A549 (cell line): Measurements from ENCODE around the gene HSD17B1. TPM values are rescaled to one million over a fixed set of nuclear protein-coding genes. Genes with fewer than 3 reads are reported as not detected.

ENCODE experiments used
- ATOH8 ChIP-seq: fragments of 250-450 bp; sonication (Bioruptor Pico); IDR thresholded peaks from 2 replicates; pipeline ENCODE4 v1.5.0; 2020; ENCODE audit warnings: low read depth, mild to moderate bottlenecking, moderate library complexity
- BHLHE40 ChIP-seq: IDR thresholded peaks from 2 replicates; pipeline ENCODE4 v1.6.1; 2012; ENCODE audit warnings: low read depth, low read length, inconsistent platforms
- CBX8 ChIP-seq: fragments of 200-600 bp; sonication (generic); IDR thresholded peaks from 2 replicates; pipeline ENCODE4 v1.6.1; 2016
- CEBPB ChIP-seq, 2 experiments: fragments of >200 bp in 1 of 2; sonication (Bioruptor Twin) in 1 of 2; formaldehyde crosslinking in 1 of 2; IDR thresholded peaks; 2 replicates each; pipeline ENCODE4 v1.6.1; 2012 to 2016
- CHD2 ChIP-seq: fragments of 150-350 bp; IDR thresholded peaks from 2 replicates; pipeline ENCODE4 v1.6.1; 2014; ENCODE audit warnings: low read length; ENCODE audit not compliant: partially characterized antibody
- E2F6 ChIP-seq: IDR thresholded peaks from 2 replicates; pipeline ENCODE4 v1.6.1; 2012; ENCODE audit warnings: low read depth, borderline replicate concordance
- ESRRA ChIP-seq: fragments of 150-350 bp; IDR thresholded peaks from 2 replicates; pipeline ENCODE4 v1.6.1; 2014; ENCODE audit warnings: mild to moderate bottlenecking, low read length, borderline replicate concordance
- FOSB ChIP-seq: fragments of 250-450 bp; sonication (Bioruptor Pico); IDR thresholded peaks from 2 replicates; pipeline ENCODE4 v1.5.0; 2020; ENCODE audit warnings: mild to moderate bottlenecking, moderate library complexity
- FOSL2 ChIP-seq, 2 experiments: fragments of 450-650 bp in 1 of 2; fragments of >200 bp in 1 of 2; sonication (Bioruptor Twin) in 1 of 2; formaldehyde crosslinking; IDR thresholded peaks; 2 replicates each; pipeline versions ENCODE4 v1.5.0 to v1.6.1; 2016 to 2020; ENCODE audit warnings: mild to moderate bottlenecking in 1 of 2, moderate library complexity in 1 of 2
- FOXS1 ChIP-seq: fragments of 250-450 bp; sonication (Bioruptor Pico); IDR thresholded peaks from 2 replicates; pipeline ENCODE4 v1.5.0; 2020; ENCODE audit warnings: mild to moderate bottlenecking, moderate library complexity
- GATA3 ChIP-seq: IDR thresholded peaks from 2 replicates; pipeline ENCODE4 v1.6.1; 2012; ENCODE audit warnings: borderline replicate concordance
- HDAC2 ChIP-seq: fragments of 200-600 bp; sonication (generic); IDR thresholded peaks from 2 replicates; pipeline ENCODE4 v1.6.1; 2016
- HEYL ChIP-seq: fragments of 250-450 bp; sonication (Bioruptor Pico); IDR thresholded peaks from 2 replicates; pipeline ENCODE4 v1.8.0; 2021; ENCODE audit warnings: mild to moderate bottlenecking, moderate library complexity
- HMGXB4 ChIP-seq: fragments of 250-450 bp; sonication (Bioruptor Pico); IDR thresholded peaks from 2 replicates; pipeline ENCODE4 v1.5.0; 2021; ENCODE audit warnings: mild to moderate bottlenecking, moderate library complexity, borderline replicate concordance
- JUNB ChIP-seq: fragments of >200 bp; sonication (Bioruptor Twin); formaldehyde crosslinking; IDR thresholded peaks from 2 replicates; pipeline ENCODE4 v1.6.1; 2016
- KDM1A ChIP-seq: fragments of 200-600 bp; sonication (generic); IDR thresholded peaks from 2 replicates; pipeline ENCODE4 v1.6.1; 2016; ENCODE audit warnings: low read depth, mild to moderate bottlenecking
- KDM5A ChIP-seq: fragments of 200-600 bp; sonication (generic); IDR thresholded peaks from 2 replicates; pipeline ENCODE4 v1.6.1; 2016; ENCODE audit warnings: antibody characterized with exemption, mild to moderate bottlenecking
- MAFK ChIP-seq: fragments of 450-650 bp; IDR thresholded peaks from 2 replicates; pipeline ENCODE4 v1.6.1; 2014; ENCODE audit not compliant: partially characterized antibody
- MYC ChIP-seq: IDR thresholded peaks from 2 replicates; pipeline ENCODE4 v1.6.1; 2012; ENCODE audit warnings: mild to moderate bottlenecking, inconsistent platforms, low read length, improper control_type of control experiment, borderline replicate concordance
- NPAS2 ChIP-seq: fragments of 250-450 bp; sonication (Bioruptor Pico); IDR thresholded peaks from 2 replicates; pipeline ENCODE4 v1.8.0; 2022; ENCODE audit warnings: mild to moderate bottlenecking, moderate library complexity, borderline replicate concordance
- PHF8 ChIP-seq: fragments of 200-600 bp; sonication (generic); IDR thresholded peaks from 2 replicates; pipeline ENCODE4 v1.6.1; 2016; ENCODE audit warnings: low read depth, mild to moderate bottlenecking, antibody characterized with exemption, moderate library complexity, borderline replicate concordance
- POLR2A ChIP-seq: IDR thresholded peaks from 2 replicates; pipeline ENCODE4 v1.6.1; 2012; ENCODE audit warnings: mild to moderate bottlenecking, low read length
- POLR2AphosphoS2 ChIP-seq: conservative IDR thresholded peaks from 2 replicates; pipeline ENCODE4 v1.6.1; 2012; ENCODE audit warnings: low read length, improper control_type of control experiment, inconsistent platforms
- RAD21 ChIP-seq, 2 experiments: fragments of >200 bp in 1 of 2; sonication (Bioruptor Twin) in 1 of 2; formaldehyde crosslinking in 1 of 2; IDR thresholded peaks in 1 of 2; conservative IDR thresholded peaks in 1 of 2; 2 replicates in 1 of 2; 3 replicates in 1 of 2; pipeline ENCODE4 v1.6.1; 2012 to 2018; ENCODE audit warnings: inconsistent platforms in 1 of 2
- RARB ChIP-seq: fragments of 250-450 bp; sonication (Bioruptor Pico); IDR thresholded peaks from 2 replicates; pipeline ENCODE4 v1.8.0; 2021; ENCODE audit warnings: mild to moderate bottlenecking, moderate library complexity
- RCOR1 ChIP-seq: fragments of 150-350 bp; IDR thresholded peaks from 2 replicates; pipeline ENCODE4 v1.6.1; 2014; ENCODE audit warnings: antibody characterized with exemption, low read length, low read depth
- RFX5 ChIP-seq: fragments of 450-650 bp; IDR thresholded peaks from 2 replicates; pipeline ENCODE4 v1.7.1; 2014; ENCODE audit warnings: antibody characterized with exemption, mild to moderate bottlenecking, moderate library complexity
- RNF2 ChIP-seq: fragments of 200-600 bp; sonication (generic); IDR thresholded peaks from 2 replicates; pipeline ENCODE4 v1.6.1; 2016; ENCODE audit warnings: low read depth, mild to moderate bottlenecking, antibody characterized with exemption, moderate library complexity, borderline replicate concordance
- SMC3 ChIP-seq: fragments of >200 bp; sonication (Bioruptor Twin); formaldehyde crosslinking; IDR thresholded peaks from 3 replicates; pipeline ENCODE4 v1.6.1; 2018; ENCODE audit warnings: inconsistent platforms
- SREBF2 ChIP-seq: fragments of 450-650 bp; IDR thresholded peaks from 2 replicates; pipeline ENCODE4 v1.6.1; 2014; ENCODE audit warnings: mild to moderate bottlenecking, moderate library complexity
- TP53 ChIP-seq: fragments of 250-450 bp; sonication (Bioruptor Pico); IDR thresholded peaks from 2 replicates; pipeline ENCODE4 v1.5.0; 2021; ENCODE audit warnings: mild to moderate bottlenecking, moderate library complexity
- USF2 ChIP-seq: fragments of 450-650 bp; IDR thresholded peaks from 2 replicates; pipeline ENCODE4 v1.6.1; 2014; ENCODE audit warnings: antibody characterized with exemption
- ZFP36 ChIP-seq: fragments of 450-650 bp; IDR thresholded peaks from 2 replicates; pipeline ENCODE4 v1.6.1; 2014; ENCODE audit warnings: borderline replicate concordance; ENCODE audit not compliant: partially characterized antibody
- ZSCAN20 ChIP-seq: fragments of 250-450 bp; sonication (Bioruptor Pico); IDR thresholded peaks from 2 replicates; pipeline ENCODE4 v1.8.0; 2022; ENCODE audit warnings: mild to moderate bottlenecking, moderate library complexity
- polyA plus RNA-seq, 4 experiments: library from polyadenylated mRNA; depleted of rRNA in 3 of 4; stranded (reverse); fragments of >200 nt; fragmentation: RNase III in 1 of 4; extraction: RNeasy Plus Mini Kit Qiagen cat#74134 plus additional on column Dnase treatment in 1 of 4; gene quantifications; 2 replicates in 3 of 4; 3 replicates in 1 of 4; pipeline ENCODE4 v1.2.3, GENCODE V29; 2011 to 2017
- TF ChIP-seq, protein P1 (sequence below): IDR thresholded peaks from 2 replicates; pipeline ENCODE4 v1.6.1; 2012
- TF ChIP-seq, protein P2 (sequence below): IDR thresholded peaks from 2 replicates; pipeline ENCODE4 v1.6.1; 2012
- TF ChIP-seq, protein P3 (sequence below): fragments of >200 bp; sonication (Bioruptor Twin); formaldehyde crosslinking; IDR thresholded peaks from 3 replicates; pipeline ENCODE4 v1.6.1; 2016

Gene HSD17B1
- polyA plus RNA-seq, 2 of the 4 experiments (the other 2 are of a cell fraction): 0.49 to 1.5 TPM

DNA sequence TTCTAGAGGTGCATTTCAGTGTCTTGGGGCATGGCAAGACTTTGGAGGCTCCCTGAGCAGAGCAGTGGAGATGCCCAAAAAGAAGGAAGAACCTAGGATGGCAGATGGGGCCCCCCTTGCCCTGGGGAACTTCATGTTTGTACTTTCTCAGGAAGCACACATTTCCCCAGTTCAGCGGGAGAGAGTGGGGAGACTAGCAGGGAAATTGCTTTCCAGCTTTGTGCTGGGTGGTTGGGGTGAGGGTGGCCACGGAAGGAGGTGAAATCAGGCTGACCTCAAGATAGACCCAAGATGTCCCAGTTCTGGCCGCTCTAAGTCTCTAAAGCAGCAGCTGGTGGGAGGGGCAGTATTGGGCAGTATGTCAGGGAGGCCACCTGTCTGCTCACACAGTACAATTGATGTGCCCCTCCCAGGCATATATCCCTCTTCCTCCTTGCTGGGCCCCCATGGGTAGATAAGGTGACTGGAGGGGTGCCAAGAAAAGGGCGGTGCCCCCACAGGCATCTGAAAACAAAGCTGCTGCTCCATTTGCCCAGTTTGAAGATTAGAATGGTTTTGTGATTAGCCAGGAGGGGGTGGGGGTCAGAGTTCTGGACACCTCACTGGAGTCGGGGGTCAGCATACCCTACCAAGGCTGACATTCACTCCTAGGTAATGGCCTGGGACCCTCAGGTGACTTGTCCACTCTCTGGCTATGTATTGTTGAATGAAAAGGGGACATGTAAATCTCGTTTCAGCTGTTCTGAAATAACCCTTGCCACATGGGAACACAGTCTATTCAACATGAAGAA, 33.8 kb upstream of the HSD17B1 start (continued):
- TF ChIP-seq POLR2AphosphoS2 (no peak), ZSCAN20 (no peak), FOXS1 (CRISPR knock-in tag) (no peak), RNF2 (no peak), FOSB (no peak), SMC3 (no peak), BHLHE40 (no peak), TP53 (CRISPR knock-in tag) (no peak), KDM5A (no peak), USF2 (no peak), GATA3 (peak; percentile 10; the same call in 1 of the 2 replicates), RARB (CRISPR knock-in tag) (peak; percentile 68; the same call in 1 of the 2 replicates), ESRRA (no peak), E2F6 (no peak), JUNB (peak; percentile 40), ATOH8 (CRISPR knock-in tag) (no peak; the same call in 1 of the 2 replicates), FOSL2 (IDR thresholded peaks at IDR 0.05) (no peak), FOSL2 (CRISPR knock-in tag; IDR thresholded peaks at IDR 0.05) (no peak), NPAS2 (CRISPR knock-in tag) (no peak), CHD2 (no peak), ZFP36 (no peak), CBX8 (no peak), POLR2A (0 out of 2 replicates have a peak, but pooled peaks have one; percentile 10), HDAC2 (no peak), HEYL (CRISPR knock-in tag) (0 out of 2 replicates have a peak, but pooled peaks have one; percentile 48), CEBPB (IDR thresholded peaks at IDR 0.05) (no peak), MAFK (no peak), PHF8 (no peak), SREBF2 (no peak), KDM1A (no peak), RAD21 (conservative IDR thresholded peaks at IDR 0.05 in 1 of 2, IDR thresholded peaks at IDR 0.05 in 1 of 2) (no peak), HMGXB4 (CRISPR knock-in tag) (no peak), MYC (no peak), RFX5 (no peak), RCOR1 (no peak)
- TF ChIP-seq, protein P1, sequence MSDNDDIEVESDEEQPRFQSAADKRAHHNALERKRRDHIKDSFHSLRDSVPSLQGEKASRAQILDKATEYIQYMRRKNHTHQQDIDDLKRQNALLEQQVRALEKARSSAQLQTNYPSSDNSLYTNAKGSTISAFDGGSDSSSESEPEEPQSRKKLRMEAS: peak; percentile 11; the same call in 1 of the 2 replicates
- TF ChIP-seq, protein P2, sequence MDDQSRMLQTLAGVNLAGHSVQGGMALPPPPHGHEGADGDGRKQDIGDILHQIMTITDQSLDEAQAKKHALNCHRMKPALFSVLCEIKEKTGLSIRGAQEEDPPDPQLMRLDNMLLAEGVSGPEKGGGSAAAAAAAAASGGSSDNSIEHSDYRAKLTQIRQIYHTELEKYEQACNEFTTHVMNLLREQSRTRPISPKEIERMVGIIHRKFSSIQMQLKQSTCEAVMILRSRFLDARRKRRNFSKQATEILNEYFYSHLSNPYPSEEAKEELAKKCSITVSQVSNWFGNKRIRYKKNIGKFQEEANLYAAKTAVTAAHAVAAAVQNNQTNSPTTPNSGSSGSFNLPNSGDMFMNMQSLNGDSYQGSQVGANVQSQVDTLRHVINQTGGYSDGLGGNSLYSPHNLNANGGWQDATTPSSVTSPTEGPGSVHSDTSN: no peak
- TF ChIP-seq, protein P3, sequence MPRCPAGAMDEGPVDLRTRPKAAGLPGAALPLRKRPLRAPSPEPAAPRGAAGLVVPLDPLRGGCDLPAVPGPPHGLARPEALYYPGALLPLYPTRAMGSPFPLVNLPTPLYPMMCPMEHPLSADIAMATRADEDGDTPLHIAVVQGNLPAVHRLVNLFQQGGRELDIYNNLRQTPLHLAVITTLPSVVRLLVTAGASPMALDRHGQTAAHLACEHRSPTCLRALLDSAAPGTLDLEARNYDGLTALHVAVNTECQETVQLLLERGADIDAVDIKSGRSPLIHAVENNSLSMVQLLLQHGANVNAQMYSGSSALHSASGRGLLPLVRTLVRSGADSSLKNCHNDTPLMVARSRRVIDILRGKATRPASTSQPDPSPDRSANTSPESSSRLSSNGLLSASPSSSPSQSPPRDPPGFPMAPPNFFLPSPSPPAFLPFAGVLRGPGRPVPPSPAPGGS: peak; percentile 17; the same call in 1 of the 3 replicates
